DND-41 (cell line): ENCODE measurements around the gene KIF26A.

ENCODE experiments used
- ATAC-seq: fragments of 200-7000 bp; cut with Tn5 transposase; 3 replicates; pipeline ENCODE4 v1.9.1; 2021; ENCODE audit warnings: low read depth; ENCODE audit not compliant: insufficient read depth
- DNase-seq: peaks from one replicate; pipeline ENCODE4 v3.0.0-alpha.2; 2020
- H2AFZ ChIP-seq: 2 replicates; pipeline ENCODE4 v1.6.0; 2012; ENCODE audit warnings: low read depth, low read length
- H3K27ac ChIP-seq: 2 replicates; pipeline ENCODE4 v1.5.1; 2012; ENCODE audit warnings: low read length, inconsistent platforms
- H3K27me3 ChIP-seq: fragments of 200-600 bp; sonication (generic); 2 replicates; pipeline ENCODE4 v1.6.0; 2012; ENCODE audit warnings: low read length, mild to moderate bottlenecking, inconsistent platforms; ENCODE audit not compliant: insufficient read depth, poor library complexity
- H3K36me3 ChIP-seq: 2 replicates; pipeline ENCODE4 v1.5.1; 2012; ENCODE audit warnings: low read length, inconsistent platforms; ENCODE audit not compliant: insufficient read depth
- H3K4me1 ChIP-seq: 2 replicates; pipeline ENCODE4 v1.5.1; 2012; ENCODE audit warnings: mild to moderate bottlenecking, low read length; ENCODE audit not compliant: insufficient read depth
- H3K4me2 ChIP-seq: 2 replicates; pipeline ENCODE4 v1.6.0; 2012; ENCODE audit warnings: mild to moderate bottlenecking, moderate library complexity, low read length, inconsistent platforms; ENCODE audit not compliant: insufficient read depth
- H3K4me3 ChIP-seq, 2 experiments: fragments of 200-600 bp in 1 of 2; shearing (Covaris generic) in 1 of 2; 2 replicates each; pipeline ENCODE4 v1.5.1; 2012 to 2016; ENCODE audit warnings: inconsistent platforms in 2 of 2, low read length in 2 of 2, mild to moderate bottlenecking in 2 of 2, low read depth in 1 of 2, moderate library complexity in 1 of 2
- H3K79me2 ChIP-seq: 2 replicates; pipeline ENCODE4 v1.6.0; 2012; ENCODE audit warnings: low read length, inconsistent platforms; ENCODE audit not compliant: insufficient read depth
- H3K9ac ChIP-seq: 2 replicates; pipeline ENCODE4 v1.6.0; 2012; ENCODE audit warnings: low read depth, mild to moderate bottlenecking, inconsistent platforms, low read length, moderate library complexity
- H3K9me3 ChIP-seq: 2 replicates; pipeline ENCODE4 v1.5.1; 2012; ENCODE audit warnings: low read length, moderate library complexity, mild to moderate bottlenecking, inconsistent platforms; ENCODE audit not compliant: insufficient read depth, severe bottlenecking
- H4K20me1 ChIP-seq: 2 replicates; pipeline ENCODE4 v1.6.0; 2012; ENCODE audit warnings: low read length; ENCODE audit not compliant: insufficient read depth
- CTCF ChIP-seq: IDR thresholded peaks from 2 replicates; pipeline ENCODE4 v1.5.1; 2012; ENCODE audit warnings: borderline replicate concordance, low read length, moderate library complexity, mild to moderate bottlenecking; ENCODE audit not compliant: poor library complexity, severe bottlenecking; ENCODE audit errors: extremely low read depth
- EZH2 ChIP-seq: IDR thresholded peaks from 3 replicates; pipeline ENCODE4 v1.6.1; 2012; ENCODE audit warnings: borderline replicate concordance, low read depth, mild to moderate bottlenecking, moderate library complexity, low read length, inconsistent platforms; ENCODE audit not compliant: severe bottlenecking

The KIF26A gene

GRCh38 chr14:104190396-104191000, 52.1 kb downstream of the KIF26A start:
- no peak overlapping the region for H2AFZ ChIP-seq
- no peak overlapping the region for H3K4me2 ChIP-seq
- no peak for DNase-seq
- TF ChIP-seq CTCF: no peak
- no peak for TF ChIP-seq EZH2
- no peaks in the 10 kb centered on the region for H3K79me2 ChIP-seq
- no peak overlapping the region for H3K9ac ChIP-seq
- no peaks in the 10 kb centered on the region for H3K4me1 ChIP-seq
- H3K36me3 ChIP-seq: no peaks in the 10 kb centered on the region
- no peaks in the 10 kb centered on the region for H3K27me3 ChIP-seq
- no peak overlapping the region for H3K27ac ChIP-seq
- H3K9me3 ChIP-seq: no peaks in the 10 kb centered on the region
- no peak for ATAC-seq
- H4K20me1 ChIP-seq: peaks cover 7% of the 10 kb centered on the region
- H3K4me3 ChIP-seq: no peak overlapping the region

- no peaks in the 10 kb centered on the region for H3K36me3 ChIP-seq
- DNase-seq (no peak), ATAC-seq (no peak)
- H2AFZ ChIP-seq: no peak overlapping the region
- no peak for TF ChIP-seq EZH2
- TF ChIP-seq CTCF: no peak
- H3K9ac ChIP-seq: no peak overlapping the region
- no peak overlapping the region for H3K4me2 ChIP-seq
- H4K20me1 ChIP-seq: peaks cover 7% of the 10 kb centered on the region
- no peaks in the 10 kb centered on the region for H3K9me3 ChIP-seq
- no peaks in the 10 kb centered on the region for H3K4me1 ChIP-seq
- H3K4me3 ChIP-seq: no peak overlapping the region
- no peak overlapping the region for H3K27ac ChIP-seq
- no peaks in the 10 kb centered on the region for H3K79me2 ChIP-seq
- no peaks in the 10 kb centered on the region for H3K27me3 ChIP-seq
Observed at GRCh38 chr14:104191409-104191997, 53.1 kb downstream of the KIF26A start.

GRCh38 chr14:104192146-104192882, 53.9 kb downstream of the KIF26A start:
- Histone ChIP-seq H2AFZ (no peak overlapping the region), H3K27me3 (no peaks in the 10 kb centered on the region), H3K9ac (no peak overlapping the region), H4K20me1 (peaks cover 7% of the 10 kb centered on the region), H3K9me3 (no peaks in the 10 kb centered on the region), H3K79me2 (no peaks in the 10 kb centered on the region), H3K27ac (no peak overlapping the region), H3K4me3 (no peak overlapping the region), H3K4me2 (no peak overlapping the region), H3K4me1 (no peaks in the 10 kb centered on the region), H3K36me3 (no peaks in the 10 kb centered on the region)
- ATAC-seq (no peak), DNase-seq (no peak)
- TF ChIP-seq CTCF: no peak
